IPS-15b (cell line): Measurements from ENCODE around the gene PIAS4.

Experiments
- H3K27me3 ChIP-seq: one replicate; pipeline ENCODE4 v1.6.1; 2013; ENCODE audit warnings: low read length; ENCODE audit not compliant: control insufficient read depth, insufficient read depth
- H3K36me3 ChIP-seq: one replicate; pipeline ENCODE4 v1.6.1; 2013; ENCODE audit warnings: low read length; ENCODE audit not compliant: control insufficient read depth, insufficient read depth
- H3K4me1 ChIP-seq: one replicate; pipeline ENCODE4 v1.6.1; 2013; ENCODE audit warnings: mild to moderate bottlenecking, low read length; ENCODE audit not compliant: control insufficient read depth, insufficient read depth
- H3K4me3 ChIP-seq: one replicate; pipeline ENCODE4 v1.5.1; 2013; ENCODE audit warnings: low read depth, low read length
- H3K9ac ChIP-seq: one replicate; pipeline ENCODE4 v1.6.1; 2013; ENCODE audit warnings: low read depth, mild to moderate bottlenecking, low read length
- H3K9me3 ChIP-seq: one replicate; pipeline ENCODE4 v1.6.1; 2013; ENCODE audit warnings: mild to moderate bottlenecking, low read length; ENCODE audit not compliant: control insufficient read depth, insufficient read depth

Gene PIAS4

GRCh38 chr19:4023600-4024398, 16.3 kb downstream of the PIAS4 start:
- Histone ChIP-seq H3K27me3 (no peaks in the 10 kb centered on the region), H3K4me1 (no peaks in the 10 kb centered on the region), H3K9me3 (no peaks in the 10 kb centered on the region), H3K9ac (no peak overlapping the region), H3K36me3 (peaks cover 33% of the 10 kb centered on the region), H3K4me3 (no peak overlapping the region)

- peaks cover 33% of the 10 kb centered on the region for H3K36me3 ChIP-seq
- no peak overlapping the region for H3K4me3 ChIP-seq
- H3K9me3 ChIP-seq: no peaks in the 10 kb centered on the region
- H3K4me1 ChIP-seq: no peaks in the 10 kb centered on the region
- no peaks in the 10 kb centered on the region for H3K27me3 ChIP-seq
- H3K9ac ChIP-seq: no peak overlapping the region
Measured at GRCh38 chr19:4025317-4025716, 17.8 kb downstream of the PIAS4 start.

- no peaks in the 10 kb centered on the region for H3K27me3 ChIP-seq
- H3K9me3 ChIP-seq: no peaks in the 10 kb centered on the region
- H3K4me3 ChIP-seq: no peak overlapping the region
- no peak overlapping the region for H3K9ac ChIP-seq
- H3K4me1 ChIP-seq: no peaks in the 10 kb centered on the region
- H3K36me3 ChIP-seq: peaks cover 37% of the 10 kb centered on the region
Measured at GRCh38 chr19:4027146-4027545, 19.6 kb downstream of the PIAS4 start.

GRCh38 chr19:4028334-4029246, 21.1 kb downstream of the PIAS4 start:
- no peak overlapping the region for H3K4me3 ChIP-seq
- no peaks in the 10 kb centered on the region for H3K4me1 ChIP-seq
- H3K9ac ChIP-seq: no peak overlapping the region
- peaks cover 47% of the 10 kb centered on the region for H3K36me3 ChIP-seq
- H3K27me3 ChIP-seq: no peaks in the 10 kb centered on the region
- no peaks in the 10 kb centered on the region for H3K9me3 ChIP-seq

- Histone ChIP-seq H3K9ac (no peak overlapping the region), H3K36me3 (peaks cover 48% of the 10 kb centered on the region), H3K27me3 (no peaks in the 10 kb centered on the region), H3K9me3 (no peaks in the 10 kb centered on the region), H3K4me1 (no peaks in the 10 kb centered on the region), H3K4me3 (no peak overlapping the region)
Measured at GRCh38 chr19:4029247-4029614, 21.7 kb downstream of the PIAS4 start.

- H3K9me3 ChIP-seq: no peaks in the 10 kb centered on the region
- H3K9ac ChIP-seq: no peak overlapping the region
- no peaks in the 10 kb centered on the region for H3K27me3 ChIP-seq
- peaks cover 51% of the 10 kb centered on the region for H3K36me3 ChIP-seq
- H3K4me1 ChIP-seq: no peaks in the 10 kb centered on the region
- H3K4me3 ChIP-seq: no peak overlapping the region
Measured at GRCh38 chr19:4030552-4030951, 23.0 kb downstream of the PIAS4 start.

GRCh38 chr19:4030981-4031380, 23.4 kb downstream of the PIAS4 start:
- H3K4me1 ChIP-seq: no peaks in the 10 kb centered on the region
- H3K27me3 ChIP-seq: no peaks in the 10 kb centered on the region
- no peak overlapping the region for H3K9ac ChIP-seq
- no peak overlapping the region for H3K4me3 ChIP-seq
- peaks cover 53% of the 10 kb centered on the region for H3K36me3 ChIP-seq
- no peaks in the 10 kb centered on the region for H3K9me3 ChIP-seq

GRCh38 chr19:4031420-4031819, 23.9 kb downstream of the PIAS4 start:
- no peak overlapping the region for H3K9ac ChIP-seq
- H3K36me3 ChIP-seq: peaks cover 57% of the 10 kb centered on the region
- no peaks in the 10 kb centered on the region for H3K9me3 ChIP-seq
- H3K4me3 ChIP-seq: no peak overlapping the region
- no peaks in the 10 kb centered on the region for H3K27me3 ChIP-seq
- H3K4me1 ChIP-seq: no peaks in the 10 kb centered on the region

- Histone ChIP-seq H3K27me3 (no peaks in the 10 kb centered on the region), H3K4me1 (no peaks in the 10 kb centered on the region), H3K9me3 (no peaks in the 10 kb centered on the region), H3K4me3 (no peak overlapping the region), H3K9ac (no peak overlapping the region), H3K36me3 (peaks cover 61% of the 10 kb centered on the region)
Measured at GRCh38 chr19:4032436-4032835, 24.9 kb downstream of the PIAS4 start.

- H3K36me3 ChIP-seq: peaks cover 59% of the 10 kb centered on the region
- H3K9ac ChIP-seq: no peak overlapping the region
- no peaks in the 10 kb centered on the region for H3K9me3 ChIP-seq
- no peaks in the 10 kb centered on the region for H3K4me1 ChIP-seq
- no peak overlapping the region for H3K4me3 ChIP-seq
- H3K27me3 ChIP-seq: no peaks in the 10 kb centered on the region
Measured at GRCh38 chr19:4033028-4033956, 25.8 kb downstream of the PIAS4 start.
